IMR-90 (cell line): ENCODE measurements around the gene ARID4A. TPM values are rescaled to one million over a fixed set of nuclear protein-coding genes. Genes with fewer than 3 reads are reported as not detected.
"Not testable (repeated sequence)": the region's sequence is repeated elsewhere in the genome, so short reads cannot be mapped to it uniquely, and the experiment has no call there.

Experiments used
- ATAC-seq: fragments of 200-7000 bp; cut with Tn5 transposase; 2 replicates; pipeline ENCODE4 v1.9.1; 2020; ENCODE audit warnings: low read depth, mild to moderate bottlenecking, moderate library complexity
- BruUV-seq: library from RNA; stranded (reverse); fragments of 400-500 nt; replicated peaks from 2 replicates; lab custom pipeline; 2021; lab: Mats Ljungman, UMichigan
- CTCF ChIA-PET: fragments of 300-600 bp; formaldehyde crosslinking; extraction: SDS; loops from one replicate; lab custom pipeline; 2021; ENCODE audit warnings: antibody characterized with exemption; lab: Yijun Ruan, JAX
- POLR2A ChIA-PET: fragments of 300-600 bp; sonication (Branson Sonifier 250); formaldehyde crosslinking; loops from one replicate; lab custom pipeline; 2022; ENCODE audit warnings: antibody characterized with exemption; ENCODE audit not compliant: unreplicated experiment; lab: Charles Lee
- DNase-seq: peaks from one replicate; pipeline ENCODE4 v3.0.0; 2013
- H2AFZ ChIP-seq: replicated peaks from 2 replicates; pipeline ENCODE3; 2013; ENCODE audit warnings: low read length, mild to moderate bottlenecking; ENCODE audit not compliant: poor library complexity
- H2AK5ac ChIP-seq: 2 replicates; pipeline ENCODE4 v1.6.1; 2013; ENCODE audit warnings: low read depth, low read length, inconsistent platforms
- H2AK9ac ChIP-seq: replicated peaks from 2 replicates; pipeline ENCODE3; 2013; ENCODE audit warnings: mild to moderate bottlenecking, low read depth, low read length, moderate library complexity; ENCODE audit not compliant: poor library complexity
- H2BK120ac ChIP-seq: 2 replicates; pipeline ENCODE4 v1.6.1; 2013; ENCODE audit warnings: low read depth, low read length, inconsistent platforms
- H2BK15ac ChIP-seq: 3 replicates; pipeline ENCODE4 v1.6.1; 2013; ENCODE audit warnings: low read depth, low read length, inconsistent platforms
- H2BK20ac ChIP-seq: 2 replicates; pipeline ENCODE4 v1.6.1; 2013; ENCODE audit warnings: low read depth, mild to moderate bottlenecking, inconsistent platforms, low read length, moderate library complexity
- H2BK5ac ChIP-seq: 2 replicates; pipeline ENCODE4 v1.6.1; 2013; ENCODE audit warnings: mild to moderate bottlenecking, low read depth, low read length, inconsistent platforms; ENCODE audit not compliant: poor library complexity, severe bottlenecking
- H3K14ac ChIP-seq: replicated peaks from 2 replicates; pipeline ENCODE4 v1.6.1; 2013; ENCODE audit warnings: low read depth, low read length, inconsistent platforms
- H3K18ac ChIP-seq: 2 replicates; pipeline ENCODE4 v1.6.1; 2013; ENCODE audit warnings: low read depth, low read length, control low read depth
- H3K23ac ChIP-seq: 2 replicates; pipeline ENCODE4 v1.6.1; 2013; ENCODE audit warnings: low read depth, low read length, inconsistent platforms
- H3K27ac ChIP-seq: 2 replicates; pipeline ENCODE4 v1.5.1; 2013; ENCODE audit warnings: mild to moderate bottlenecking, control low read depth, low read length; ENCODE audit not compliant: insufficient read depth
- H3K27me3 ChIP-seq: 2 replicates; pipeline ENCODE4 v1.6.1; 2013; ENCODE audit warnings: low read length; ENCODE audit not compliant: control insufficient read depth, insufficient read depth
- H3K36me3 ChIP-seq: 2 replicates; pipeline ENCODE4 v1.6.1; 2013; ENCODE audit warnings: low read length, mixed read lengths; ENCODE audit not compliant: control insufficient read depth, insufficient read depth
- H3K4ac ChIP-seq: 2 replicates; pipeline ENCODE4 v1.6.1; 2013; ENCODE audit warnings: low read depth, low read length, inconsistent platforms
- H3K4me1 ChIP-seq: 2 replicates; pipeline ENCODE4 v1.6.1; 2013; ENCODE audit warnings: low read length, mixed read lengths; ENCODE audit not compliant: control insufficient read depth, insufficient read depth
- H3K4me2 ChIP-seq: 2 replicates; pipeline ENCODE4 v1.6.1; 2013; ENCODE audit warnings: low read depth, mild to moderate bottlenecking, control low read depth, low read length, moderate library complexity
- H3K4me3 ChIP-seq: 2 replicates; pipeline ENCODE4 v1.5.1; 2013; ENCODE audit warnings: low read depth, mild to moderate bottlenecking, control low read depth, low read length, moderate library complexity; ENCODE audit not compliant: insufficient read depth
- H3K56ac ChIP-seq: 2 replicates; pipeline ENCODE4 v1.6.1; 2013; ENCODE audit warnings: low read length, inconsistent platforms; ENCODE audit not compliant: insufficient read depth; ENCODE audit errors: extremely low read depth
- H3K79me1 ChIP-seq, 2 experiments: 2 replicates each; pipeline ENCODE4 v1.6.1; 2013; ENCODE audit warnings: low read length in 2 of 2, inconsistent platforms in 1 of 2, low read depth in 1 of 2
- H3K9ac ChIP-seq: 2 replicates; pipeline ENCODE4 v1.6.1; 2013; ENCODE audit warnings: low read depth, low read length, control low read depth
- H3K9me1 ChIP-seq: 2 replicates; pipeline ENCODE4 v1.6.1; 2013; ENCODE audit warnings: low read length, inconsistent platforms; ENCODE audit not compliant: insufficient read depth
- H3K9me3 ChIP-seq: 2 replicates; pipeline ENCODE4 v1.6.1; 2013; ENCODE audit warnings: low read length; ENCODE audit not compliant: control insufficient read depth, insufficient read depth
- H4K20me1 ChIP-seq: 2 replicates; pipeline ENCODE4 v1.6.1; 2013; ENCODE audit warnings: low read length, inconsistent platforms; ENCODE audit not compliant: insufficient read depth
- H4K5ac ChIP-seq: 2 replicates; pipeline ENCODE4 v1.6.1; 2013; ENCODE audit warnings: mild to moderate bottlenecking, low read depth, low read length, control low read depth
- H4K8ac ChIP-seq, 2 experiments: 2 replicates each; pipeline ENCODE4 v1.6.1; 2013; ENCODE audit warnings: low read depth in 2 of 2, low read length in 2 of 2, control low read depth in 1 of 2, inconsistent platforms in 1 of 2
- H4K91ac ChIP-seq: 2 replicates; pipeline ENCODE4 v1.6.1; 2013; ENCODE audit warnings: low read depth, low read length, inconsistent platforms; ENCODE audit not compliant: insufficient read depth
- WGBS, 2 experiments: methylation state at CpG; one replicate each; pipeline versions ENCODE4 v1.1.5 to v1.1.7; 2013; ENCODE audit warnings: missing lambda C conversion rate in 2 of 2; ENCODE audit not compliant: insufficient read length in 1 of 2; ENCODE audit errors: extremely low coverage in 2 of 2; 5-methylcytosine and 5-hydroxymethylcytosine counted together
- dilution Hi-C: fragments of 300-500 bp; cut with HindIII; formaldehyde crosslinking; loops from one replicate; pipeline ENCODE4 v1.14.3; 2018; ENCODE audit warnings: low sequenced_read_pairs; ENCODE audit not compliant: unreplicated experiment
- in situ Hi-C: fragments of 300-500 bp; cut with MboI; formaldehyde crosslinking; loops from 3 replicates; pipeline ENCODE4 v1.14.3; 2019; ENCODE audit warnings: low sequenced_read_pairs, inconsistent platforms, mixed read lengths
- intact Hi-C: fragments of 100-400 bp; cut with micrococcal nuclease; formaldehyde crosslinking; loops from 2 replicates; pipeline ENCODE4 v1.10.0; 2022
- polyA plus RNA-seq, 3 experiments: library from polyadenylated mRNA; depleted of rRNA; stranded (reverse); fragments of >200 nt; gene quantifications; 2 replicates each; pipeline ENCODE4 v1.2.3, GENCODE V29; 2012; ENCODE audit warnings: low replicate concordance in 1 of 3
- total RNA-seq: library from RNA; depleted of rRNA; stranded (reverse); fragments of >200 nt; gene quantifications from 2 replicates; pipeline ENCODE4 v1.2.3, GENCODE V29; 2012

ARID4A gene
- total and polyA plus RNA-seq, 2 of the 4 experiments (the other 2 are of a cell fraction) = 3.3 to 3.8 TPM

- H3K9me3 ChIP-seq, H3K23ac ChIP-seq, H4K5ac ChIP-seq, H3K9ac ChIP-seq, H2AK9ac ChIP-seq, H3K27me3 ChIP-seq, H3K18ac ChIP-seq, H3K9me1 ChIP-seq, H3K56ac ChIP-seq, H4K91ac ChIP-seq, in situ Hi-C loops, H2BK5ac ChIP-seq, H2BK20ac ChIP-seq, H3K27ac ChIP-seq, H3K14ac ChIP-seq, H2AK5ac ChIP-seq, H3K4me2 ChIP-seq, ATAC-seq, H2BK120ac ChIP-seq, H2BK15ac ChIP-seq, H4K20me1 ChIP-seq, H3K79me1 ChIP-seq, H3K4me3 ChIP-seq, H3K4me1 ChIP-seq, CTCF ChIA-PET, dilution Hi-C loops, H3K4ac ChIP-seq, H2AFZ ChIP-seq, H4K8ac ChIP-seq, POLR2A ChIA-PET, BruUV-seq, DNase-seq: not testable (repeated sequence)
- no CpG with 5 or more reads among the region's 1 CpG for WGBS, 2 experiments
- intact Hi-C loops = loop anchor here (1.0 to 5.0 kb wide), 2 partner anchors 40 to 45 kb away; no protein-coding TSS in a partner anchor
- peaks cover 24% of the 10 kb centered on the region for H3K36me3 ChIP-seq
Measured at GRCh38 chr14:58362272-58362671, 63.9 kb downstream of the ARID4A start.
